ENCODE data around the gene OR52B6.

Gene OR52B6

GRCh38 chr11:5592615-5593014 is 11.9 kb downstream of the OR52B6 start:
- H3K4me3 ChIP-seq (ENCODE audit: low read length), result no peak overlapping the region
- no peak for TF ChIP-seq CTCF (IDR thresholded peaks at IDR 0.05; ENCODE audit: low read depth, low read length, poor library complexity, severe bottlenecking)
- TF ChIP-seq EZH2phosphoT487 (IDR thresholded peaks at IDR 0.05; ENCODE audit: borderline replicate concordance, low read length), result no peak
- H3K4me1 ChIP-seq (ENCODE audit: control insufficient read depth, low read length), result 0 out of 2 replicates have a peak, but pooled peaks cover 2% of the 10 kb centered on the region
- H3K27ac ChIP-seq (ENCODE audit: low read depth, low read length), result no peak overlapping the region
- H3K9me2 ChIP-seq (replicated peaks; ENCODE audit: control insufficient read depth, low read length), result no peaks in the 10 kb centered on the region
- H4K20me1 ChIP-seq (ENCODE audit: control insufficient read depth, insufficient read depth, low read depth, low read length), result no peaks in the 10 kb centered on the region
- no peak overlapping the region for H3K4me2 ChIP-seq (ENCODE audit: low read length)
- no peaks in the 10 kb centered on the region for H3K9me3 ChIP-seq (ENCODE audit: control insufficient read depth, insufficient read depth, low read length)
- H3K27me3 ChIP-seq (ENCODE audit: control insufficient read depth, low read length), result no peaks in the 10 kb centered on the region
- no peaks in the 10 kb centered on the region for H3K36me3 ChIP-seq (ENCODE audit: control insufficient read depth, low read length)
- H3K79me2 ChIP-seq (ENCODE audit: control insufficient read depth, low read length), result no peaks in the 10 kb centered on the region
- H3F3A ChIP-seq (ENCODE audit: control insufficient read depth, insufficient read depth), result no peaks in the 10 kb centered on the region

- no peaks in the 10 kb centered on the region for H4K20me1 ChIP-seq (ENCODE audit: control insufficient read depth, insufficient read depth, low read depth, low read length)
- no peak for TF ChIP-seq EZH2phosphoT487 (IDR thresholded peaks at IDR 0.05; ENCODE audit: borderline replicate concordance, low read length)
- no peak for TF ChIP-seq CTCF (IDR thresholded peaks at IDR 0.05; ENCODE audit: low read depth, low read length, poor library complexity, severe bottlenecking)
- no peaks in the 10 kb centered on the region for H3F3A ChIP-seq (ENCODE audit: control insufficient read depth, insufficient read depth)
- no peaks in the 10 kb centered on the region for H3K27me3 ChIP-seq (ENCODE audit: control insufficient read depth, low read length)
- H3K4me2 ChIP-seq (ENCODE audit: low read length), result no peak overlapping the region
- H3K9me2 ChIP-seq (replicated peaks; ENCODE audit: control insufficient read depth, low read length), result no peaks in the 10 kb centered on the region
- H3K9me3 ChIP-seq (ENCODE audit: control insufficient read depth, insufficient read depth, low read length), result no peaks in the 10 kb centered on the region
- no peaks in the 10 kb centered on the region for H3K36me3 ChIP-seq (ENCODE audit: control insufficient read depth, low read length)
- H3K79me2 ChIP-seq (ENCODE audit: control insufficient read depth, low read length), result no peaks in the 10 kb centered on the region
- no peak overlapping the region for H3K27ac ChIP-seq (ENCODE audit: low read depth, low read length)
- no peak overlapping the region for H3K4me3 ChIP-seq (ENCODE audit: low read length)
- 0 out of 2 replicates have a peak, but pooled peaks cover 2% of the 10 kb centered on the region for H3K4me1 ChIP-seq (ENCODE audit: control insufficient read depth, low read length)
Observed at GRCh38 chr11:5593146-5593545, 12.5 kb downstream of the OR52B6 start.

GRCh38 chr11:5596607-5597201 is 16.0 kb downstream of the OR52B6 start, which contains the start of gene TRIM6:
Gene TRIM6 (plus strand): TSS chr11:5596637. CDS start chr11:5596898, 261 bp downstream.
- no peak for TF ChIP-seq CTCF (IDR thresholded peaks at IDR 0.05; ENCODE audit: low read depth, low read length, poor library complexity, severe bottlenecking)
- no peak for TF ChIP-seq EZH2phosphoT487 (IDR thresholded peaks at IDR 0.05; ENCODE audit: borderline replicate concordance, low read length)
- no peaks in the 10 kb centered on the region for H3F3A ChIP-seq (ENCODE audit: control insufficient read depth, insufficient read depth)
- 0 out of 2 replicates have a peak, but pooled peaks cover 2% of the 10 kb centered on the region for H3K4me1 ChIP-seq (ENCODE audit: control insufficient read depth, low read length)
- peak within 1 kb of the TSS; percentile 66 for H3K4me3 ChIP-seq (ENCODE audit: low read length)
- H3K27ac ChIP-seq (ENCODE audit: low read depth, low read length), result no peak within 1 kb of the TSS
- H3K9me3 ChIP-seq (ENCODE audit: control insufficient read depth, insufficient read depth, low read length), result no peaks in the 10 kb centered on the region
- no peaks in the 10 kb centered on the region for H3K27me3 ChIP-seq (ENCODE audit: control insufficient read depth, low read length)
- no peaks in the 10 kb centered on the region for H3K79me2 ChIP-seq (ENCODE audit: control insufficient read depth, low read length)
- no peaks in the 10 kb centered on the region for H3K36me3 ChIP-seq (ENCODE audit: control insufficient read depth, low read length)
- H3K4me2 ChIP-seq (ENCODE audit: low read length), result peak within 1 kb of the TSS; percentile 62
- no peaks in the 10 kb centered on the region for H3K9me2 ChIP-seq (replicated peaks; ENCODE audit: control insufficient read depth, low read length)
- H4K20me1 ChIP-seq (ENCODE audit: control insufficient read depth, insufficient read depth, low read depth, low read length), result no peaks in the 10 kb centered on the region

Data from DOHH2 (cell line).